ENCODE data around the gene MME.

Gene MME

DNA sequence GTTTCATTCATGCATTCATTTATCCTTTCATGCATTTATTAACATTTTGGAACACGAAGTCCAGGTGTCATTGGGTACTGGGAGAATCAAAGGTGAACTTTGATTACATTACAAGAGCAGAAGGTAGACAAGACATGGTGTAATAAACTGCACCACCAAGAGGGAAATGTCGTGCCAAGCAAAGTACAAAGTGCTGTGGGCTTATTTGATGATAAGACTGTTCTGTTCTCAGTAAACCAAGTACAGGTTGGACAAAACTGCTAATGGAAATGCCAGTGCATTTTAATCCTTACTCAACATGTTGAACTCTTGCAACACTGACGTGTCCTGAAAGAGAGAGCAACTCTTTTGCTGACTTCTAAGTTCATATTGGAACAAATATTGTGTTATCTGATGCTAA is 69.4 kb downstream of the MME start:
- DNase-seq (ENCODE audit: low read depth), result no peak

DNA sequence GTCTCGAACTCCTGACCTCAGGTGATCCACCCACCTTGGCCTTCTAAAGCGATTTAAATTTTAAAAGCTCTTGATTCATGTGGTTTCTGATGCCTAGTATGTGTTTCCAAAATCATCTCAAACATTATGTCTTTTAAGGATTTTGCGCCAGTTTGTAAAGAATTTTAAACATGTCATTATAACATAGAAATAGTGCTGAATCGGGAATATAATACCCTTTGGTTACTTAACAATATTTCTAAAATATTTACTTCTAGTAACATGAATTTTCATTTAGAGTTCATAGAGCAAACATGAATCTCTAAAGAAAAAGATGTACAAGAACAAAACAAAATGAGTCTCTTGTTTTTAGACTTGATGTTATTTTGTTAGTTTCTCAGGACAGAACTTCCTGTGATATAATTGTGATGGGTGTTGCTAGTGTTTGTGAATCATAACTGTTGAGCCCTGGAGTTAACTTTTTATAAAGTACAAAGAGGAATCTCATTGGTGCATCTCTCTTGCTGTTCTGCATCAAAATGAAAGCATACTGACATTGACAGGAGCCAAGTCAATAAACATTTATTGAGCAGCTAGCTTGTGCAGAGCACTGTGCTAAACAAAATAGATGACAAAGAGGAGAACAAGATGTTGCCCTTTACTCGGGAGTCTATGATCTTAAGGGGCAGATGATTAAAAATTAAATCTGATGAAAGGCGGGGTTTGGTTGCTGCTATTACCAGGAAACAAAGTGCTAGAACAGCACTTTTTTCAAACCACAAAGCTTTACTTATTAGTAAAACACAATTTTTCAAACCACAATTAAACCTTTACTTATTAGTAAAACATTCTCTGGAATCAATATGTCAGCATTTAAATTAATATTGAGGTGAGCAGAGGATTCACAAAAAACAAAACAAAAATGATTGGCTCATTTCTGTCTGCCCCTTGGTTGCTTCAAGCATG is 73.4 kb downstream of the MME start:
- no peak for DNase-seq (ENCODE audit: low read depth)

DNA sequence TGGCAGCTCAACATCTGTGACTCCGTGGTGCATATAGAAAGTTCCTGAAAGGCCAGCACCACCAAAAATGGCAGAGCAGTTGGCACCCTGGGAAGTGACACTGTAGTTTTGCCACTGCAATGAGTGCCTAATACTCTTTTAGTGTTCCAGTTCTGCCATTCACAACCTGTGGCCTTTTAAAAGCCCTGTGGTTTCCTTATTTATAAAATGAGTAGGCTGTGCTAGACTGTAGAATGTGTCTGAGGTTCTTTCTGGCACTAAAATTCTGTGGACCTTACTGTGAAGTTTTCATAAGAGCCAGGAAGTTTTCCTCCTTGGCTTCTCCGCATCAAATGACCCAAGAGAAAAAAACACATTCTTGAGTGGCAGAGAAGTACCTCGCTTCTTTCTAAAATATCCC is 74.1 kb downstream of the MME start:
- DNase-seq (ENCODE audit: low read depth), result no peak

DNA sequence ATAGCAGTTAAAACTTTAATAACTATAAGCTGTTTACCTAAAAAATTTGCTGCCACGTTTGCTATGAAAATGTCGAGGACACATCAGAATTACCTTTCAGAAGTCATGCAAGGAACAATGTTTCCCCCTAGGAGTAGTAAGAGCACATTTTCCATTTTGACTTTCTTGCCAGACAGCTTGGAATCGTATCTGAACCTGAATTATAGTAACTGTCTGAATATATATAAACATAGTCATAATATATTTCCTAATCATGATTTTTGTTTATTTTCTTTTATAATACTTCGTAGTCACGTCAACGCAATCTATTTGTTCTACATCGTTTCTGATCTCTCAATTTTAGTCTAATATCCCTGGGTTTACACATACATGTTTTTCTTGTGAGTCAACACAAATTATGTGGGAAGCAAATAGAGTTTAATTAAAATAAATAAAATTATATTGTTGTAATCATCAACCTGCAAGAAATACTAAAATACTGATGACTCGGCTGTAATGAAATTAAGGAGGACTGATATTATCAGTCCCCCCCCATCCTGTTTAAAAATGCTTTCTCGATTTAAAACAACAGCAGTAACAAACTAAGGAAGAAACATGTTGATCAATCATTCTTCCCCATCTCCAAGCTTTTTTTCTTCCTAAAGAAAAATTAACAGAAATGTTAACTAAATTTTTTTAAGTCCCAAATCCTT is 78.4 kb downstream of the MME start:
- no peak for DNase-seq (ENCODE audit: low read depth)

DNA sequence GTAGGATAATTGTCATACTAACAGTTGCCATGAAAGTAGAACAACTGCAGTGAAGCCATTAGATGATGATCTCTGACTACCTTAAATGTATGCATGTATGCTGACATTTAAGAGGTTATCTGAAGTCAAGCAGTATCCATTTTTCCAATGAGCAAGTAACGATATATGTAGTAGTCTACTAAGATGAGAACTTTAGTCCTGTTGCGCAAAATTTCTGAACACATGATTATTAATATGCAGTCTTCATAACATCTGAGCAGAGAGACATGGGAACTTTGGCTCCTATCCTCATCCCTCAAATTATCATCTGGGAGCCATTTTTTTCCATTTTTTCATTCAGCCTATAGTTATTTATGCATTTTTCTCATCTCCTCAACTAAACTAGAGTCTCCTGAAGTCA is 79.2 kb downstream of the MME start:
- no peak for DNase-seq (ENCODE audit: low read depth)

DNA sequence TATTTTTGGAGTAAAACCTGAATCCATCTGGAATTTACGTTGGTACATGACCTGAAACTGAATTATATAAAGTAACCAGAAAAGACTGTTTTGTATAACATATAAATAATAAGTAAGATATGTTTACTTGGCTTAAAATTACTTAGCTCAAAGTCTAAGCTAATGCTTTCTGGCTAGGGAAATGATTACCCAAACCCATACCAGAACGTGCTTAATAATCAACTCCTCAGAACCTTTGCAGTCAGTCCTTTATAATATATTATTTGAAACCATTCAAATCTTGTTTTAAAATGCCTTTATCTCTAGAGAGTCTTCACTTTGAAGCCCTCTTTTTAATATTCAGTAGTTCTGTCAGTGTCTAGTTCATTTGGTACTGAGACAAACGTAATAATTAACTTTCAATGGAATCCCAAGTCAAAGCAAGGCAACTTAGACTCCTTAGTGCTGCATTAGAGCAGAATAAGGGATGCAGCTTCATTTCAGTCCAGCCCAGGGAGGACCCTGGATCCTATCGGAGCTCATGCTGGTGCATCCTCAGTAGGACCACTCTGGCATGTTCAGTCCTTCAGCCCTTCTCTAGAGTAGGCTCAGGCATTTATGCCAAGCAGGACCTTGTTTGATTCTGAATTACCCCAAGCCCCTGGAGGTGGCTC is 81.6 kb downstream of the MME start:
- DNase-seq (ENCODE audit: low read depth), result no peak

DNA sequence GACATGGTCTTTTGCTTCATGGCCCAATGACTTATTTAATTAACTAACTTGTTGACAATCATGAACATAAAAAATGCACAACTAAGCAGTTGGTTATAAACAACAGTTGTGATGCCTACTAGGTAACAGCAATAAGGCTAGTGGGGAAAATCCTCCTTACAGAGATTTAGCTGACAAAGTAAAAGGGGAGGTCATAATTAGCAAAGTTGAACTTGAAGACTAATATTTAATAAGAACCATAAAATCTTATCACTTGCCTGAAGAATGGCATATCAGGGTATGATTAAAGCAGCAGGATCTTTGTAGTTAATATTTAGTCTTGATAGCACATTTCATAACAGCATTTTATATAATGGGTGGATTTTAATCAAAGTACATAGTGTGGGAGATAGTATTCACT is 84.2 kb downstream of the MME start:
- no peak for DNase-seq (ENCODE audit: low read depth)

DNA sequence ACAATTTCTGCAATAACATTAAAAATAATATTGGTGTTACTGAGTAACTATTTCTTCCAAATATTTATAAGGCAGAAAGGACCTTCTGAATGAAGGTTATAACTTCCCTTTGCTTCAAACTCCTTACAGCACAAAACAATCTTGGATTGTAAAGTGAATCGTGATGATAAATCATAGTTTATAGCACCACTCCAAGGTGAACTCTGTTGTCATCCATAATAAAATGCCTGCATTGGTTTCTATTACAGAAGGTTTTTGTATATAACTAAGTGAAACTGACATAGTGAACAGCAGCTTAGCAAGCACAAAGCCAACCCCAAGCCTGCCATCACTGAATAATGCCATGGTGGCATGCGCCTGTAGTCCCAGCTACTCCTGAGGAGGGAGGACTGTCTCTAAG is 86.3 kb downstream of the MME start:
- DNase-seq (ENCODE audit: low read depth), result no peak

DNA sequence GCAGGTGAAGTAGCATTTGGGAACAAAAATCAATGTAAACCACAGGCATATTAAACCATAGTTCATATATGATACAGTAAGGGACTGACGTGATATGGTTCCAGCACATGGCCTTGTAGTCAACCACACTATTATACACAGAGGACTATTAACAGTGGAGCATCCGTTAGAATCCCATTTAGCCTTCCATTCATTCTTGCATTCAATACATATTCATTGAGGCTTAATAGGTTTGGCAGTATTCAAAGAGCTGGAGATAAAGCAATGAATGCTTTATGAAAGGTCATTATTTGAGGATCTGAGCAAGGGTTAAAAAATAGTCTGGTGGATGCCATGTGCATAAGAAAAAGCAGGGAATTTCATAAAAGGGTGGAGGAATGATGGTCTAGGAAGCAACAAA is 89.1 kb downstream of the MME start:
- no peak for DNase-seq (ENCODE audit: low read depth)

DNA sequence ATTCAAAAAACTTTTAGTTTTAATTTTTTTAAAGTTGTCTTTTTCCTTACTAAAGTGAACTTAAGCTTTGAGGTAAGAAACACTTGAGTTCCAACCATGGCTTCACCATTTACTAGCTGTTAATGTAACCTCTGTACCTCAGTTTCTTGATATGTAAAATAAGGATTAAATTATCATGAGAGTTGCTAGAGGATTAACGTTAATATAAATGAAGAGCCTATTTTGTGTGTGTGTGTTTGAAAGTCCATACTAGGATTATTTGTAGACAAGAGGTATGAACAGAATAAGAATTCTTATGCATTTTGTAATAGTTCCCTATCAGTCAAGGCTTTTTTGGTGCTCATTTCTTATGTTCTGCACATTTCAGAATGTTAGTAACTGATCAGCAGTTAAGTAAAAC is 93.7 kb downstream of the MME start:
- no peak for DNase-seq (ENCODE audit: low read depth)

DNA sequence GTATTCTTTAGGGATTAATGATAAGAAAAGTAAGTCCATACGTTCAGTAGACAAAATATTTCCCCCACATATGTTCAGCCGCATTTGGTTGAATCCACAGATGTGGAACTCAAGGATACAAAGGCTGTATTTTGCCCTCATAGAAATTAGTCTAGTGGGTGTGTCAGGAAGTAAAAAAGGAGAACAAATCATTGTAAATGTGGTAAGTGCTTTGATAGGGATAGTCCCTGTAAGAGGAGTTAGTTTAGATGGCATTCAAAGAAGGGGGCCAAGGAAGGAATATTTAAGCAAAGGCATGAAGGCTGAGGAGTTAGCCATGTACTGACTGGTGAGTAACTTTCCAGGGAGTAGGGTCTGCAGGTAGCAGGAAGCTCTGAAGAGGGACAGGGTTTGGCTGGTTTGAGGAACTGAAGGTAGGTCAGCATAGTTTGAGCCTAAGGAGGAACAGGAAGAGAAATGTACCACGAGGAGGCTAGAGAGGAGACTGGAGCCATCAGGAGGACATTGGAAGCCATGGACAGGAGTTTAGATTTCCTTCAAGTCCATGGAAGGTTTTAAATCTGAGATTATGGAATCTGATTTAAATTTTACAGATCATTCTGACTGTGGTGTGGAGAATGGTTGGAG is 98.8 kb downstream of the MME start:
- no peak for DNase-seq (ENCODE audit: low read depth)

DNA sequence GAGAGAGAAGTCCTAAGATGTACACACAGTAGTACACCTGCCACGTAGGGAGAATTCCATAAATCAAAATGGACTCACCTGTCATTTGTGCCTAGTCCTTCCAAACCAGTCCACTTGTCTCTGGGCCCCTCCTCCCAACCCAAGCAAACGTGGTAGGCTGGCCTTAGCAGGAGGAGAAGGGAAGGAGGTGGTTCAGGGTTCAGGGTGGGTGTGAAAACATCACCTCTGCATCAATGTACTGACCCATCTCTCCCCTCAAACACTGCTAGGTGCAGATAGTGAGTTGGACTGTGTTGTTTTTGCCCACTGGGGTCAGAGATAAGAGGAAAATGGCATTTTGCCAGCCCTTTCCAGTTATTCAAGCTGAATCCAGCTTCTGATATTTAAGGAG is 99.3 kb downstream of the MME start:
- DNase-seq (ENCODE audit: low read depth), result no peak

DNA sequence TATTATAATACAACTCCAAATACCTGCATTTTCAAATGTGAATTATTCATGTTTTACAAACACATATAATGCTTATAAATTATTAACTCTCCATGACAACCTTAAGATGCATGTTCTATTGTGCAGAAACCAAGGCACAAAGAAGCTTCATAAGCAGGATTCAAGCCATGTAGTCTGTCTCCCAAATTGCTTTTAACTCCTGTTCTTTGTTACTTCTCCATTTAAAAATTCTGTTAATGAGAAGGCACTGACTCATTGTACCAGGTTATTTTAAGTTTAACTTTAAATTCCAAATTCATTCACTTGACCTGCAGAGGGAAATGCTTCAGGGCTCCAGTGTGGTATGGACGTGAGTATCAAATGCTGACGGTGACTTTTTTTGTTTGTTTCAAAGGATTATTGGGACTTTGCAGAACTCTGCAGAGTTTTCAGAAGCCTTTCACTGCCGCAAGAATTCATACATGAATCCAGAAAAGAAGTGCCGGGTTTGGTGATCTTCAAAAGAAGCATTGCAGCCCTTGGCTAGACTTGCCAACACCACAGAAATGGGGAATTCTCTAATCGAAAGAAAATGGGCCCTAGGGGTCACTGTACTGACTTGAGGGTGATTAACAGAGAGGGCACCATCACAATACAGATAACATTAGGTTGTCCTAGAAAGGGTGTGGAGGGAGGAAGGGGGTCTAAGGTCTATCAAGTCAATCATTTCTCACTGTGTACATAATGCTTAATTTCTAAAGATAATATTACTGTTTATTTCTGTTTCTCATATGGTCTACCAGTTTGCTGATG is 100.0 kb downstream of the MME start:
- DNase-seq (ENCODE audit: low read depth), result no peak

DNA sequence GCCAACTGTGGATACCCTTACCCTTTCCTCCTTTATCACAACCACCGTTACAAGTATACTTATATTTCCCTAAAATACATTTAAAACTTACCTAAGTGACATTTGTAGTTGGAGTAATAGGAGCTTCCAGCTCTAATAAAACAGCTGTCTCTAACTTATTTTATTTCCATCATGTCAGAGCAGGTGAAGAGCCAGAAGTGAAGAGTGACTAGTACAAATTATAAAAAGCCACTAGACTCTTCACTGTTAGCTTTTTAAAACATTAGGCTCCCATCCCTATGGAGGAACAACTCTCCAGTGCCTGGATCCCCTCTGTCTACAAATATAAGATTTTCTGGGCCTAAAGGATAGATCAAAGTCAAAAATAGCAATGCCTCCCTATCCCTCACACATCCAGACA is 102.3 kb downstream of the MME start:
- DNase-seq (ENCODE audit: low read depth), result no peak

DNA sequence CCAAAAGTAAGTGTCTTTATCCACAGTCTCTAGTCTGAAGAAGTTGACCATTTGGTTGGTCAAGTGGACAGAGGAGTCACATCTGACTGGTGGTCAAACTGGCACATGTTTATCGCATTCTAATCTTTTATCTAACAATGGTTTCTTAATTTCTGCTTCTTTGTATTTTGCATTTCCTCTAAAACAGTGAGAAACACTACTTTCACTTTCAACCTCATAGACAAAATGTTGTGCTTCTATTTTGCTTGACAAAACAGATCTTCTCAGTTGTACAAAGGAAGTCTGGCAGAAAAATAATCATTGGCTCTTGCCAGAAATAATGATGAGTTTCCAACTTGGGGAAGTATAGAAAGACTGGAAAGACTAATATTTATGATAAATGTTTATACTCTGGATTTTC is 103.9 kb downstream of the MME start:
- DNase-seq (ENCODE audit: low read depth), result no peak

DNA sequence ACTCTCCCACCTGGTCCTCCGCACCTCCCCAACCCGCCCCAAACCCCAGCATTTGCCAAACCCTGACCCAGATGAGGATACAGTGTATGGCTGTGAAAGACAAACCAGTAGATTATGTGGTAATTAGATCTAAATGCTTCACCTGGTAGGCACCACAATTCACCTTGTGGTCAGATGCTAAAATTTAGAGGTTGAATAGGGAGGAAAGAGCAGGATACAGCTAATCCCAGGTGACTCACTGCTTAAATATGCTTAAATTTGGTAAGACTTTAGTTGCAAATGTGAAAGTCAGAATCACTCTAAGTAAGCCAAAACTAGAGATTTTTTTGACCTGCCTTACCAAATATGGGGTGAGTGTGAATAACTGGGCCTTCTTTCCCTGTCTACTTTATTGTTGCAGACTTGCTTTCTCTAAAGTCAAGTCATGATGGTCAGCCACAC is 105.5 kb downstream of the MME start:
- DNase-seq (ENCODE audit: low read depth), result no peak

DNA sequence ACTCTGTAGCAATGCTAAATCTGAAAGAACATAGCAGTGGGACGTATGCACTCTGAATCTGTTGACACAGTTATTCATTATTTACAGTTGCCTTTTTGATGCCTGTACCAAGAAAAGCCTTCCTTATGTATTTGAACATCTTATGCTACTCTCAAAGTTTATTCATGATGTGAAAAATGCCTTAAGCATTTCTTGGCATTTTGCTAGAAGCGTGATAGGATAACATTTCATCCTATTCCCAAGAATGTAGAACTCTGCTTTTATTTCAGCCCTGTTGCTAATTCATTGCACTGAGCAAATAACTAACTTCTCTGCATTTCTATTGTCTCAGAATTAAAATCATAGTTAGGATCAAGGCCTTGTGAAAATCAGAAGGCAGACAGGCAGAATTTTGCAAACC is 107.9 kb downstream of the MME start:
- DNase-seq (ENCODE audit: low read depth), result no peak

DNA sequence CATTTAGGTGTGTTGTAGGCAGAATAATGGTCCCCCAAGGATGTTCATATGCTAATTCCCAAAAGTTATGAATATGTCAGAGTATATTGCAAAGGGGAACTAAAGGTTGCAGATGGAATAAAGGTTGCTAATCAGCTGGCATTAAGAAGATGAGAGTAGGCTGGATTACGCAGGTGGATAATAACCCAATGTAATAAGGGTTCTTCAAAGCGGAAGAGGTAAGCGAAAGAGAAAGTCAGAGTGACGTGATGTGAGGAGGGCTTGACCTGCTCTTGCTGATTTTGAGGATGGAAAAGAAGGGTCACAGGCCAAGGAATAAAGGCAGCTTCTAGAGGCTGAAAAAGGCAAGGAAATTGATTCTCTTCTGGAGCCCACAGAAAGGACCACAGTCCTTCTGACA is 109.4 kb downstream of the MME start:
- DNase-seq (ENCODE audit: low read depth), result no peak

DNA sequence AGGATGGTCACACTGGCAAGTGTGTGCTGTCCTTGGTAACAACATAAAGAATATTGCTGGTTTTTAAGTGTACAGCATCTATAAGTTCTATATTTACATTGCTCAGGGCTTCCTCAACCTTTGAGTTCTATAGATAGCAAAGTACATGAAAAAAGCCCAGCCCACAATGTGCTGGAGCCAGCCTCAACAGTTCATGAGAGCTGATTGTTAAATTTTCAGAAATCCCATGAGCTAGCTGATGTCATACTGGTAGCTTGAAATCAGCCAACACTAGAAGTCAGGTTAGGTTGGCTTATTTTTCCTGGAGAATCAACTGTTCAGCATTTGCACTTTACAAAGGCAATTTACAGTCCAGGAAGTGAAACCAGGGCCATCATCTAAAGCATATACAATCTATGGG is 110.6 kb downstream of the MME start:
- no peak for DNase-seq (ENCODE audit: low read depth)

DNA sequence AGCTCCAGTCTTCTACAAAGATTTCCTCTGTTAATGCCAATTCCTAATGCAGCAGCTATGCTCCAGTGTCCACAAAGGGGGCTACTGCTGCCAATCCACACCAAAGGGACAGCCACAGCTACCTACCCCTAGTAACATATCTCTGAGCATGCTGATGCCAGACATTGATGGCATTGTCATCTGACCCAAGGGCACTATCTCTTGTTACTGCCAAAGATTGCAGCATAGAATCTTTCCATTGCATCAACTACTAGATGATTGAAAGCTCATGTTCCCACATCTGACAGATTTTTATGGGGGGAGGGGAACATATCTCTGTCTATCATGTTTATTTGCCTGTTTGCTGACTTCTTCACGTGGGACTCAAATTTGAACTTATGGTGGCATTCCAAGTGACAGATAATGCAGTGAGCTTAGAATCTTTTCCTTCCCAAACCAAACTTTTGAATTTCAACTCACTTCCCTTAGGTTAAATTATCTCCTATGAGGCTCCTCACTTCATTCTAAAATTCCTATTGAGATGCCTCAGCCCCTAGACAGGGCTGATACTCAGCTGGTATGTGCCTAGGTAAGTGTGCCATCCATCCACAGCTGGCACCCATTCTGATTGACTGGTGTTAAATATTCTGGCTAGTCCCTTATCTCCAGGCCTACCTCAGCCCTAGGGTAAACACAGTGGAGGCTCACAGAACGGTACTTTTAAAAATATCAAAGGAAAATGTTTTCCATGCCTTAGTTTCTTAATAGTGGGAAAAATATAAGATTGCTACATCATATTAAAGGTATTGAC is 113.0 kb downstream of the MME start:
- no peak for DNase-seq (ENCODE audit: low read depth)

DNA sequence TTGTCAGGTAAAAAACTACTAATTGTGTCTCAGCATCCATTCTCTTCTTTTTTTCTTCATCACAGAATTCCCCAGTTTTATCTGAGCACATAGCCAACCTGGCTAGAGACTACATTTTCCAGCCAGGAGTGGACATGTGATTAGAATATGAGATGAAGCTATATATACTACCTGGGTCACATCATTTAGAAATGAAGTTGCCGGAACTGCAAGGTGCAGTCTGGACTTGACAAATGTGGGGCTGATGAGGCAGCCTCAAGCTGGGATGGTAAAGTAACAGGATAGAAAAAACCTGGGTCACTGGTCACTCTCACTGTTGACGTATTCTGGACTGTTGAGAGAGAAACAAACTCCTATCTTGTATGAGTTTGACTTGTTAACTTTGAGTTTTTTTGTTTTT is 113.7 kb downstream of the MME start:
- DNase-seq (ENCODE audit: low read depth), result no peak
